DOHH2 (cell line): ENCODE measurements around the gene DLGAP1.

ENCODE experiments used
- EZH2phosphoT487 ChIP-seq: fragments of 200-600 bp; sonication (generic); IDR thresholded peaks from 2 replicates; pipeline ENCODE4 v1.6.1; 2017; ENCODE audit warnings: borderline replicate concordance, mild to moderate bottlenecking, antibody characterized with exemption, low read length, moderate library complexity, mixed read lengths
- TF ChIP-seq, protein P1 (sequence below): fragments of 200-600 bp; sonication (generic); IDR thresholded peaks from one replicate; pipeline ENCODE4 v1.5.1; 2014; ENCODE audit warnings: antibody characterized with exemption, mild to moderate bottlenecking, low read depth, low read length; ENCODE audit not compliant: poor library complexity, severe bottlenecking

DNA sequence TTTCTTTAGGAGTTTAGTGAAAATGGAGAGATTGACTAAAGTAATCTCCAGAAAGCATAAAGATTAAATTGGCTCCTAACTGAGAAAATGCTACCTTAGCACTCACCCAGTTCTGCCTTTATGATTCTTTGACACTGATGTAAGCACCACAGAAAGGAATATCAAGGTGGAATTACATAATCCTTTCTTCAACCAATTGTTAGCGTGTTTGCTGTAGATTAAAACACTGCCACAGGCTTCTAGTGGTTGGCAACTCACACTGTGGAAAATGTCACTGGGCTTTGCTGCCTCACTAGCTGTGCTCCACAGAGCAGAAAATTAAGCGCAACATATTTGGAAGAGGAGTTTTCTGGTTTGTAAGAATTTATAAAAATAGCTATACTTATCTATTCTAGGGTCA, 104.1 kb downstream of the DLGAP1 start:
- TF ChIP-seq, protein P1, sequence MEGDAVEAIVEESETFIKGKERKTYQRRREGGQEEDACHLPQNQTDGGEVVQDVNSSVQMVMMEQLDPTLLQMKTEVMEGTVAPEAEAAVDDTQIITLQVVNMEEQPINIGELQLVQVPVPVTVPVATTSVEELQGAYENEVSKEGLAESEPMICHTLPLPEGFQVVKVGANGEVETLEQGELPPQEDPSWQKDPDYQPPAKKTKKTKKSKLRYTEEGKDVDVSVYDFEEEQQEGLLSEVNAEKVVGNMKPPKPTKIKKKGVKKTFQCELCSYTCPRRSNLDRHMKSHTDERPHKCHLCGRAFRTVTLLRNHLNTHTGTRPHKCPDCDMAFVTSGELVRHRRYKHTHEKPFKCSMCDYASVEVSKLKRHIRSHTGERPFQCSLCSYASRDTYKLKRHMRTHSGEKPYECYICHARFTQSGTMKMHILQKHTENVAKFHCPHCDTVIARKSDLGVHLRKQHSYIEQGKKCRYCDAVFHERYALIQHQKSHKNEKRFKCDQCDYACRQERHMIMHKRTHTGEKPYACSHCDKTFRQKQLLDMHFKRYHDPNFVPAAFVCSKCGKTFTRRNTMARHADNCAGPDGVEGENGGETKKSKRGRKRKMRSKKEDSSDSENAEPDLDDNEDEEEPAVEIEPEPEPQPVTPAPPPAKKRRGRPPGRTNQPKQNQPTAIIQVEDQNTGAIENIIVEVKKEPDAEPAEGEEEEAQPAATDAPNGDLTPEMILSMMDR = no peak
- TF ChIP-seq EZH2phosphoT487 = no peak
